HG03520 (cell line): ENCODE measurements around the gene FAM200B.

Source experiments
- ATAC-seq: cut with Tn5 transposase; IDR thresholded peaks from one replicate; pipeline ENCODE4 v1.9.1; 2021; ENCODE audit warnings: mild to moderate bottlenecking, moderate library complexity; ENCODE audit not compliant: unreplicated experiment

FAM200B gene

GRCh38 chr4:15681372-15682241 lies at the start of gene FAM200B:
Gene FAM200B (plus strand): TSS chr4:15681827. CDS start chr4:15686978, 5,151 bp downstream.
- ATAC-seq, result peak; percentile 94

GRCh38 chr4:15636818-15637217 lies 44.8 kb upstream of the FAM200B start:
- no peak for ATAC-seq

- no peak for ATAC-seq
These were observed 43.2 kb upstream of the FAM200B start for GRCh38 chr4:15638418-15638817.

- ATAC-seq, result peak; percentile 47
These were observed 33.0 kb upstream of the FAM200B start for GRCh38 chr4:15648600-15648999.

- peak; percentile 52 for ATAC-seq
These were observed 31.6 kb upstream of the FAM200B start for GRCh38 chr4:15649914-15650545.

GRCh38 chr4:15651676-15652075 lies 30.0 kb upstream of the FAM200B start:
- no peak for ATAC-seq

GRCh38 chr4:15652191-15652590 lies 29.4 kb upstream of the FAM200B start:
- no peak for ATAC-seq

- ATAC-seq, result no peak
These were observed 28.8 kb upstream of the FAM200B start for GRCh38 chr4:15652841-15653240.

- ATAC-seq, result no peak
These were observed 28.2 kb upstream of the FAM200B start for GRCh38 chr4:15653420-15653819.

- peak; percentile 26 for ATAC-seq
These were observed 27.6 kb upstream of the FAM200B start for GRCh38 chr4:15653864-15654592.

GRCh38 chr4:15654593-15655222 lies 26.9 kb upstream of the FAM200B start:
- peak; percentile 43 for ATAC-seq

- peak; percentile 64 for ATAC-seq
These were observed 26.2 kb upstream of the FAM200B start, which contains the start of gene FBXL5 for GRCh38 chr4:15655223-15656037. Gene FBXL5 (minus strand): TSS chr4:15655357. CDS start chr4:15655287, 70 bp downstream.

GRCh38 chr4:15656038-15656470 lies 25.6 kb upstream of the FAM200B start:
- no peak for ATAC-seq

GRCh38 chr4:15657366-15657765 lies 24.3 kb upstream of the FAM200B start:
- ATAC-seq, result no peak

GRCh38 chr4:15658136-15658770 lies 23.4 kb upstream of the FAM200B start:
- ATAC-seq, result no peak

GRCh38 chr4:15658781-15659180 lies 22.8 kb upstream of the FAM200B start:
- no peak for ATAC-seq

GRCh38 chr4:15659768-15660570 lies 21.7 kb upstream of the FAM200B start:
- ATAC-seq, result no peak

GRCh38 chr4:15665753-15666365 lies 15.8 kb upstream of the FAM200B start:
- no peak for ATAC-seq
